ENCODE data around the gene KIF2A. TPM values are rescaled to one million over a fixed set of nuclear protein-coding genes. Genes with fewer than 3 reads are reported as not detected.

Gene KIF2A
- total RNA-seq, 2 donors from 2014 or later: 10.3 to 16.3 TPM

GRCh38 chr5:62312674-62313073, 6.7 kb downstream of the KIF2A start:
- H3K4me3 ChIP-seq: no peak overlapping the region
- DNase-seq (ENCODE audit: low spot score): no peak
- no peaks in the 10 kb centered on the region for H3K36me3 ChIP-seq
- TF ChIP-seq CTCF (IDR thresholded peaks at IDR 0.05): no peak
- H3K27me3 ChIP-seq: no peaks in the 10 kb centered on the region
- no peak overlapping the region for H3K27ac ChIP-seq
- H3K9me3 ChIP-seq: no peaks in the 10 kb centered on the region
- H3K4me1 ChIP-seq: peaks cover 0 to 18% of the 10 kb centered on the region in 2 donors

- Histone ChIP-seq H3K36me3 (no peaks in the 10 kb centered on the region), H3K27me3 (no peaks in the 10 kb centered on the region), H3K27ac (no peak overlapping the region), H3K9me3 (no peaks in the 10 kb centered on the region), H3K4me1 (peaks cover 0 to 13% of the 10 kb centered on the region in 2 donors), H3K4me3 (no peak overlapping the region)
- TF ChIP-seq CTCF (IDR thresholded peaks at IDR 0.05): no peak
- DNase-seq (ENCODE audit: low spot score): no peak
Observed at GRCh38 chr5:62314213-62314830, 8.3 kb downstream of the KIF2A start.

- Histone ChIP-seq H3K27me3 (no peaks in the 10 kb centered on the region), H3K9me3 (no peaks in the 10 kb centered on the region), H3K4me1 (peaks cover 0 to 13% of the 10 kb centered on the region in 2 donors), H3K4me3 (no peak overlapping the region), H3K27ac (no peak overlapping the region), H3K36me3 (no peaks in the 10 kb centered on the region)
- no peak for TF ChIP-seq CTCF (IDR thresholded peaks at IDR 0.05)
- DNase-seq (ENCODE audit: low spot score): no peak
Observed at GRCh38 chr5:62315376-62316175, 9.6 kb downstream of the KIF2A start.

GRCh38 chr5:62316176-62316502, 10.1 kb downstream of the KIF2A start:
- no peak for TF ChIP-seq CTCF (IDR thresholded peaks at IDR 0.05)
- H3K27ac ChIP-seq: no peak overlapping the region
- H3K4me1 ChIP-seq: peaks cover 0 to 11% of the 10 kb centered on the region in 2 donors
- DNase-seq (ENCODE audit: low spot score): no peak
- H3K36me3 ChIP-seq: no peaks in the 10 kb centered on the region
- no peaks in the 10 kb centered on the region for H3K9me3 ChIP-seq
- H3K4me3 ChIP-seq: no peak overlapping the region
- H3K27me3 ChIP-seq: no peaks in the 10 kb centered on the region

GRCh38 chr5:62317810-62318209, 11.8 kb downstream of the KIF2A start:
- no peaks in the 10 kb centered on the region for H3K9me3 ChIP-seq
- no peaks in the 10 kb centered on the region for H3K4me1 ChIP-seq
- DNase-seq (ENCODE audit: low spot score): no peak
- TF ChIP-seq CTCF (IDR thresholded peaks at IDR 0.05): no peak
- H3K27me3 ChIP-seq: no peaks in the 10 kb centered on the region
- H3K4me3 ChIP-seq: no peak overlapping the region
- no peak overlapping the region for H3K27ac ChIP-seq
- no peaks in the 10 kb centered on the region for H3K36me3 ChIP-seq

Data from right atrium auricular region (tissue), 2 donors.